ENCODE results near the gene KASH5.

The KASH5 gene

GRCh38 chr19:49387936-49388372 lies at the start of gene KASH5:
Gene KASH5 (plus strand): TSS chr19:49388249. CDS start chr19:49390884, 2,635 bp downstream.
- no peak for DNase-seq (ENCODE audit: low read depth)
- no peak within 1 kb of the TSS for H3K4me3 ChIP-seq (ENCODE audit: low read depth, low read length)

- H3K4me3 ChIP-seq (ENCODE audit: low read depth, low read length): peak overlapping the region; percentile 38
- no peak for DNase-seq (ENCODE audit: low read depth)
These were observed 49.3 kb upstream of the KASH5 start for GRCh38 chr19:49338691-49339300.

DNA sequence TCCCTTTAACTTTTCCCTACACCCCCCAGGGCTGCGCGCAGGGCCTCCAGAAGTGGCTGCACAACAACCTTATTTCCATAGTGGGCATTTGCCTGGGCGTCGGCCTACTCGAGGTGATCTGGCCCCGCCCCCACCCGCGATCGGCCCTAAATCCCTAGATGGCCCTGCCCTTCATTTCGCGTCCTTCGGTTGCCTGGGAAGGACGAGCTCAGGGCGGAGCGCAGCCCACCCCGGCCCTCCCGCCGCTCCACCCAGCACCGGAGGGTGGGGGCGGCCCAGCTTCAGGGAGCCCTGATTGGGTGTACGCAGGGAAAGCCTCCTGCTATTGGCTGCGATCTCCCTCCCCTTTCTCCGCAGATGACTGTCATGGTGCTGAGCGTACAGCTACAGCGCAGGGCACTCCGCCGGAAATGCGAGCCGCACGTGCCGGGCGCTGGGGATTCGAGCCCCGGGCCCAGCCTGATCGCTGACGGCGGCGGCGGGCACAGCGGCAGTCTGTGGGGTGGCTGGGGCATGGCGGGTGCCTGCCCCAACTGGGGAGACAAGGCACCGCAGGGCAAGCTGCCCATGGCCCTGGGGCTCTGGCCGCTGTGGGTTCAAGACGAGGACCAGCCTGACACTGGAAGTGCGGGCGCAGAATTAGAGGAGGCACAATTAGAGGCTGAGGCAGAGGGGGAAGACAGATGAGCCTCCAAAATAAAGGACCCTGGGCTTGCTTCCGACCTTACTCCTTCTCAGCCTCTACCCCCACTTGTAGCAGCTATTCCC lies 48.6 kb upstream of the KASH5 start:
- peak; percentile 60 for DNase-seq (ENCODE audit: low read depth)
- peak overlapping the region; percentile 38 for H3K4me3 ChIP-seq (ENCODE audit: low read depth, low read length)

- DNase-seq (ENCODE audit: low read depth): no peak
- H3K4me3 ChIP-seq (ENCODE audit: low read depth, low read length): peak overlapping the region; percentile 38
These were observed 47.8 kb upstream of the KASH5 start for GRCh38 chr19:49340069-49340864.

GRCh38 chr19:49340865-49341718 lies 47.0 kb upstream of the KASH5 start:
- no peak for DNase-seq (ENCODE audit: low read depth)
- H3K4me3 ChIP-seq (ENCODE audit: low read depth, low read length): no peak overlapping the region

GRCh38 chr19:49342291-49342721 lies 45.7 kb upstream of the KASH5 start:
- DNase-seq (ENCODE audit: low read depth): no peak

GRCh38 chr19:49343123-49343522 lies 44.9 kb upstream of the KASH5 start:
- H3K4me3 ChIP-seq (ENCODE audit: low read depth, low read length): no peak overlapping the region
- DNase-seq (ENCODE audit: low read depth): no peak

More at GRCh38 chr19:49342291-49342721, 45.7 kb upstream of the KASH5 start:
- no peak overlapping the region for H3K4me3 ChIP-seq (ENCODE audit: low read depth, low read length)

DNA sequence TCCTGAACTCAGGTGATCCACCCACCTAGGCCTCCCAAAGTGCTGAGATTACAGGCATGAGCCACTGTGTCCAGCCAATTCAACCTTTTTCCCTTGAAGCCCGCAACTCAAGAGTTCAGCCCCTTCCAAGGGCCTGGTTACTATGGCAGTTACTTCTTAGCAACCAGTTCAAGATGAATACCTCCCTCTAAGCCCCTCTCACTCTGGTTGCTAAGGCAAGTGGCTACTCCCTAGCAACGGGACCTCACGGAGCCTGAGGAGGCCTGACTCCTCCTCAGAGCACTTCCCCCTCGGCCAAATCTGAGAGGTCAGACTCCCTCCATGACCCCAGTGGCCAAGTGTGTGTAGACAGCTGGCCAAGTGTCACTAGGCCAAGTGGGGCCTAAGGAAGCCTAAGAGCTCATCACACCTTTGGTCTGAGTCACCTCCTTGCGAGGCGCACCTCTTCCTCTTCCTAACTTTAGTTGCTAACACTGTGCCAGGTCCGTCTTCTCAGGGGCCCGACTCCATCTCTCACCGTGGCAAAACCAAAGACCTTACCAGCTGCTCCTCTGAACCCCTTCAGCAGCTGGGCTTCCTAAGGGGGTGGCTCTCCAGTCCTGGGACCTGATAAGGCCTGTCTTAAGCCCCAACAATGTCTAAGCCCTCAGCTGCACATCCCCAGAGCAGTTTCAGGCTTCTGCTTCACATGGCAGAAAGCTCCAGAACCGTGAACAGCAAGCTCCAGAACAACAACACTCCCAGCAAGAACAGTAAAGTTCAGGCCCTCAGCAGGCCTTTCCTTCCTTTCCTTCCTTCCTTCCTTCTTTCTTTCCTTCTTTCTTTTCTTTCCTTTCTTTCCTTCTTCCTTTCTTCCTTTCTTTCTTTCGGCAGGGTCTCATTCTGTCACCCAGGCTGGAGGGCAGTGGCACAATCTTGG lies 43.3 kb upstream of the KASH5 start:
- no peak overlapping the region for H3K4me3 ChIP-seq (ENCODE audit: low read depth, low read length)
- no peak for DNase-seq (ENCODE audit: low read depth)

DNA sequence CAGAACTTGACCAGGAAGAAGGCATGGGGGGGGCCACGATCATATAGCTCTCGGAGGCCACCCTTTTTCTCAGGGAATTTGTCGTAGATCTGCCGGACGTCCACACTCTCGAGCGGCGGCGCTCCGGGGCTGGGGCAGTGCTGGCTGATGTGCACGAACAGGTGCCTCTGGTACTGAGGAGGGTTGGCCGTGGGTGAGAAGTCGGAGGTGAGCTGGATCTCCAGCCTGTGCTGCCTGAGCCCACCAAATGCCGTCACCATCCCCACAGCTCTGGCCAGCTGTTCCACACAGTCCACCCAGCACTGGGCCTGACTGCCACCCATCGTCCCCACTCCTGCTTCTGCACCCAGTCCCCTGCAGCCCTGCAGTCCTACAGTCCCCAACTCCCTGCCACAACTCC lies 40.9 kb upstream of the KASH5 start:
- no peak for DNase-seq (ENCODE audit: low read depth)
- no peak overlapping the region for H3K4me3 ChIP-seq (ENCODE audit: low read depth, low read length)

DNA sequence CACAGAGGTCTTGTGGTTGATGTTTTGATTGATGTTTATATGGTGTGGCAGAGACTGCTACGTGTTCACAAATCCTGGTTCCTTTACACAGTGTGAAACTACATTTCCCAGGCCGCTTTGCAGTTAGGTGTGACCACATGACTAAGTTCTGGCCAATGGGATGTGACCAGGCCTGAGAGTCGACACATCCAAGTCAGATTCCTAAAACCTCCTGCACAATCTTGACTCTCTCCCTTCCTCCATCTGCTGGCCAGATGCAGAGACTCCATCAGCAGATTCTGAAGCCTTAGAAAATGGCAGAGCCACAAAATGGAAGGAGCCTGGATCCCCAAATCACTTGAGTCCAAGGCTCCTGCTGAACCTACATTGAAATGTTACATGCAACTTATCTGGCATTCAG lies 40.2 kb upstream of the KASH5 start:
- H3K4me3 ChIP-seq (ENCODE audit: low read depth, low read length): no peak overlapping the region
- no peak for DNase-seq (ENCODE audit: low read depth)

DNA sequence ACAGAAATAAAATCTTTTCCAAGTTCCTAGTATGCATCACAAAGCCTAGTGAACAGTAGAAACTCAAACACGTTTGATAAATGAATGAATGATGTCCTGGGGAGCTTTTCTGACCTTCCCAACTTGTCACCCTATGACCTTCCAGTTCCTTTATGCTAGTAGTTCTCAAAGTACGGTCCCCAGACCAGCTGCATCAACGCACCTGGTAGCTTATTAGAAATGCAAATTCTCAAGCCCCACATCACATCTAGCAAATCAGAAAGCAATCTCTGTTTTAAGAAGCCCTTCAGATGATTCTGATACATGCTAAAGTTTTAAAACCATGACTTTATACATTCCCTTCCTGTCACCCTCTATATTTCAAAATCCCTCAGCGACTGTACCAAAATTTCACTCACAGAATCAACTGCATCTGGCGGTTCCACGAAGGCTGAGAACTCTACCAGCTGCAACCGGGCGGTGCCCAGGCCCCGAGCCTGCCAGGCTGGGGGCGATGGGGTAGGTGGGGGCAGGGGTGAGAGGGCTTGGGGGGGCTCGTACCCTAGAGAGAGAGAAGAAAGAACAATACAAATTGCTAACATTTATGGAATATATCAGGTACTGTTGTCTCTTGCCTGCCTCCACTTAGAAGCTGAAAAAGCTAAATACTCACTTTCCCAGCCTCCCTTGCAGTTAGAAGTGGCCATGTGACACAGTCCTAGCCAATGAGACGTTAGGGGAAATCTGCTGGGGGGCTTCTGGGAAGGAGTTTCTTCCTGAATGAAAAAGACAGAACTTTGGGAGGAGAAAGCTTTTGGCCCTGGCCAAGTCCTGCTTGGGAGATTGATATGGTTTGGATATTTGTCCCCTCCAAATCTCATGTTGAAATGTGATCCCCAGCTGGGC lies 39.5 kb upstream of the KASH5 start:
- DNase-seq (ENCODE audit: low read depth): no peak

DNA sequence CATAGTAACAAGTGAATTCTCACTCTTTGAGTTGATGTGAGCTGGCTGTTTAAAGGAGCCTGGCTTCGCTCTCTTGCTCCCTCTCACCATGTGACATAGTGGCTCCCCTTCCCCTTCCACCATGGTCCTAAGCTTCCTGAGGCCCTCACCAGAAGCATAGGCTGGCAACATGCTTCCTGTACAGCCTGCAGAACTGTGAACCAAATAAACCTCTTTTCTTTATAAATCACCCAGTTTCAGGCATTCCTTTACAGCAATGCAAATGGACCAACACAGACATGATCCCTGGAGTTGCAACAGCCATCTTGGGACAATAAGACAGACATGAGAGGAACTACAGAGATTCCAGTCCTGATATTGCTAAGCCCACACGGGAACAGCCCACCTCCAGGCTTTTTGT lies 38.5 kb upstream of the KASH5 start:
- no peak overlapping the region for H3K4me3 ChIP-seq (ENCODE audit: low read depth, low read length)
- DNase-seq (ENCODE audit: low read depth): no peak

More for the DNA sequence above, 39.5 kb upstream of the KASH5 start:
- no peak overlapping the region for H3K4me3 ChIP-seq (ENCODE audit: low read depth, low read length)

DNA sequence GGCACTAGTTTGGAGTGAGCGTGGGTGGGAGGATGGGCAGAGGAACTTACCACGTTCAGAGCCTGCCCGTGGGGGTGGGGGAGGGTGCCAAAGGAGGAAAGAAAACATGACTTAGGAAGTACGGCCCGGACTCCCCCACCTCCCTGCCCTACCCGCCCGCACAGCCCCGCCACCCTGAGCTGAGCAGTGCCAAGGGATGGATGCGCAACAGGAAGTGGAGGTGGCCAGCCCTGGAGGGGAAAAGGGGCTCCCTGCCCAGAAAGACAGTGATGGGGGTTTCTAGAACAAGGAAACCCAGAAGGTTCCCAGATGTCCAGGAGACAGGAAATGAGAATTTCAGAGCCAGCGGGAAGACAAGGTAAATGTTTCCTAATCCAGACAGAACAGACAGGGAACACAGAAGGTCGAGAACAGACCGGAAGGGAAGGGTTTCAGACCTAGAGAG lies 32.1 kb upstream of the KASH5 start:
- H3K4me3 ChIP-seq (ENCODE audit: low read depth, low read length): no peak overlapping the region

GRCh38 chr19:49356382-49356781 lies 31.7 kb upstream of the KASH5 start:
- H3K4me3 ChIP-seq (ENCODE audit: low read depth, low read length): no peak overlapping the region
- no peak for DNase-seq (ENCODE audit: low read depth)

More for the DNA sequence above, 32.1 kb upstream of the KASH5 start:
- no peak for DNase-seq (ENCODE audit: low read depth)

GRCh38 chr19:49357186-49357585 lies 30.9 kb upstream of the KASH5 start:
- no peak for DNase-seq (ENCODE audit: low read depth)
- H3K4me3 ChIP-seq (ENCODE audit: low read depth, low read length): no peak overlapping the region

DNA sequence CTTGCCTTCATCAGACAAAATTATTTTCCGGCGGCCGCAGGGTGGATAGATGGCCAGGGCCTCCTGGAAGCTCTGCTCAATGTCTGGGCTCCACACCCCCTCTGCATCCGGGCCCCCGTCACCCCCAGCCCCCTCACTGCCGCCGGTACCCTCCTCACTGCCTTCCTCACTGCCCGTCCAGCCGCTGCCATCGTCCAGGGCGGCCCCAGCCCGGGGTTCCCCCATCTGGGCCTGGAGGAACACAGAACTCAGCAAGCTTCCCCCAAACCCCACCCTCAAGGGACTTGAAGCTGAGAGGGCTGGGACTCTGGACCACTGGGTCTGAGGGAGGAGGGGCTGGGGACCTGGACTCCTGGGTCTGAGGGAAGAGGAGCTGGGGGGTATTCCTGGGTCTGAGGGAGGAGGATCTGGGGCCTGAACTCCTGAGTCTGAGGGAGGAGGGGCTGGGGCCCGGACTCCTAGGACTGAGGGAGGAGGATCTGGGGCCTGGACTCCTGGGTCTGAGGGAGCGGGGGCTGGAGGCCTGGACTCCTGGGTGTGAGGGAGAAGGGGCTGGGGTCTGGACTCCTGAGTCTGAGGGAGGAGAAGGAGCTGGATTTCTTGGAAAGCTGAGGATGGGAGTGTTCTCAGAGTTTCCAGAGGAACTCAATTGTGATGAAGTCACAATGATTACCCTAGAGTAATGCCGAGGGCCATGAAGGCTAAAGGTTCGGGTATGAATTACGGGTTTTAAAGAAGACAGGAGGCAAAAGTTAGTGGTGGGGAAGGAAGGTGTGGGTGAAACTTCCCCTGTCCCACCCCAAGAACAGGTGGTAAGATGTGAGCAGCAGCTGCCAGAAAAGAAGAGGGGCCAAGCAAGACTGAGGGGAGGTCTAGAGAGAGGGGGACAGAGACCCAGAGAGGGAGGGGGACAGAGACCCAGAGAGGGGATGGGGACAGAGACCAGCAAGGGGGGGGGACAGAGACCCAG lies 27.9 kb upstream of the KASH5 start:
- H3K4me3 ChIP-seq (ENCODE audit: low read depth, low read length): peak overlapping the region; percentile 92
- no peak for DNase-seq (ENCODE audit: low read depth)
